Mucosa of gallbladder (tissue), 1 donor: Measurements from ENCODE around the gene SPRED3. TPM values are rescaled to one million over a fixed set of nuclear protein-coding genes. Genes with fewer than 3 reads are reported as not detected.

ENCODE experiments used
- total RNA-seq: library from RNA; stranded (reverse); gene quantifications from one replicate; pipeline ENCODE4 v1.2.1, GENCODE V29; 2021
- donor health status: DM: no; HTN: no; CAD: no.

The SPRED3 gene
- total RNA-seq, 1 donor from 2014 or later = 3.4 TPM

Other genes with a start within 250 kb of the SPRED3 start
- 0.12 TPM for gene DPF1, start 164.5 kb upstream of the SPRED3 start, total RNA-seq
- 180 TPM for gene PPP1R14A, start 132.3 kb upstream of the SPRED3 start, total RNA-seq
- 567 TPM for gene SPINT2, start 124.1 kb upstream of the SPRED3 start, total RNA-seq
- gene C19orf33, start 84.4 kb upstream of the SPRED3 start, total RNA-seq = 77.7 TPM
- gene YIF1B, start 72.8 kb upstream of the SPRED3 start, total RNA-seq = 31.6 TPM
- 21.5 TPM for gene KCNK6, start 68.9 kb upstream of the SPRED3 start, total RNA-seq
- gene CATSPERG, start 52.9 kb upstream of the SPRED3 start, total RNA-seq = 11.9 TPM
- 112 TPM for gene PSMD8, start 14.1 kb upstream of the SPRED3 start, total RNA-seq
- 1.8 TPM for gene GGN, start 663 bp upstream of the SPRED3 start, total RNA-seq
- 35.2 TPM for gene FAM98C, start 14.4 kb downstream of the SPRED3 start, total RNA-seq
- 3.5 TPM for gene RASGRP4, start 37.5 kb downstream of the SPRED3 start, total RNA-seq
- 4.9 TPM for gene RYR1, start 45.0 kb downstream of the SPRED3 start, total RNA-seq
- gene MAP4K1, start 229.3 kb downstream of the SPRED3 start, total RNA-seq = 8.2 TPM
- 233 TPM for gene EIF3K, start 230.5 kb downstream of the SPRED3 start, total RNA-seq